CD4-positive, alpha-beta T cell treated with Interleukin-2 at 100 ng/mL for 4 hours (primary cell): ENCODE results near the gene ZDHHC9.

Experiments
- DNase-seq: peaks from one replicate; pipeline ENCODE4 v3.0.0-alpha.2; 2020; ENCODE audit warnings: low spot score

ZDHHC9 gene

DNA sequence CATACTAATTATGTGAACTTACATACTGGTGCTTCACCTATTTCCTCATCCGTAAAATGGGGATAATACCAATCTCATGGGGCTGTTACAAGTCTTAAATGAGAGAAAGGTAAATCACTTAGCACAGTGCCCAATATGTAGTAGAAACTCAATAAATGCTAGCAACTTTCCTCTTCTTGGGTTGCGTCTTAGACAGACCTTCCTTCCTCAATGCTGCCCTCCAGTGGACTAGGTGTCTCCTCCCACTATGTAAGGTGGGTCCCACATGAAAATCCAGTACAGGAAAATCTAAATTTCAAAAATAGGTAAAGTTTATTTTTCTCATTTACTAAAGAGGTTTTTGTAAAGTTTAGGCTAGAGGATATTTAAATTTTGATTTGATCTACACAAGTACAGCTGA lies 20.6 kb downstream of the ZDHHC9 start:
- peak; percentile 70 for DNase-seq

DNA sequence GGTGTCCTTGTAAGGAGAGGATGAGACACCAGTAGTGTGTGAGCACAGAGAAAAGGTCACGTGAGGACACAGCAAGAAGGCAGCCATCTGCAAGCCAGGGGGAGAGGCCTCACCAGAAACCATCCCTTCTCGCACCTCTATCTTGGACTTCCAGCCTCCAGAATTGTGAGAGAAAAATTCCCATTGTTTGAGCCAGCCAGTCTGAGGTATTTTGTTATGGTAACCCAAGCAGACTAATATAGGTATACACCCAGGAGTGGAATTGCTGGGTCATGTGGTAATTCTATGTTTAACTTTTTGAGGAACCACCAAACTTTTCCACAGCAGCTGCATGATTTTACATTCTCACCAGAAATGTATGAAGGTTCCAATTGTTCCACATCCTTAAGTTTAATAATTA lies 25.6 kb downstream of the ZDHHC9 start:
- DNase-seq: no peak

DNA sequence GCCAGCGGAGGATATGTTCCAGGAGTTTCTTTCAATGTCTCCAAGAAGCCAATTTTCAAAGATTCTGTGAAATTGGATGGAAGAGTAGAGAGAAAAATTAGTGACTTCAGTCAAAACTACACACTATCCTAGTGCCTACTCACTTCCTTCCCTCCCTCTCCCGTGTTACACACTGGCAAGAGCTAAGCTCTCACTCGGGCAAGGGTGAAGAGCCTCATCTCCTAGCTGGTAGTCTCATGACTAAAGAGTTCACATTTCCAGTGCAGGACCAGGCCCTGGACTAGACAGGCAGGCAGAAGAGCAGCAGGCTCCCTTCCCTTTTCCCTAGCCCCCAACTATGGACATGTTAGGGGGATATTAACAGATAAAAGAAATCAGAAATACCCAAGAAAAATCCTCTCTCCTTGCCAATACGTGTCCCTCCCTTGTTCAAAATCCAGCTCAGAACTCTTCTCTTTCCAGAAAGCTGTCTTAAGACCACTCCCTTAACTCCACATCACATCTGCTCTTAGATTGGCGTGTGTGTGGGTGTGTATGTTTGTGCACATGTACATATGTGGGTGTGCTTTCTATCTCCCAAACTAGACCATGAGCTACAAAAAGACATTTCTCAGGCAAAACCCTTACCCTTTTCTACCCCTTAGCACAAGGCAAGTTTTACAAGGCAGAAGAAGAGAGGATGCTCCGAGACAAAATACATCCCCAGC lies 29.9 kb downstream of the ZDHHC9 start:
- DNase-seq: no peak

DNA sequence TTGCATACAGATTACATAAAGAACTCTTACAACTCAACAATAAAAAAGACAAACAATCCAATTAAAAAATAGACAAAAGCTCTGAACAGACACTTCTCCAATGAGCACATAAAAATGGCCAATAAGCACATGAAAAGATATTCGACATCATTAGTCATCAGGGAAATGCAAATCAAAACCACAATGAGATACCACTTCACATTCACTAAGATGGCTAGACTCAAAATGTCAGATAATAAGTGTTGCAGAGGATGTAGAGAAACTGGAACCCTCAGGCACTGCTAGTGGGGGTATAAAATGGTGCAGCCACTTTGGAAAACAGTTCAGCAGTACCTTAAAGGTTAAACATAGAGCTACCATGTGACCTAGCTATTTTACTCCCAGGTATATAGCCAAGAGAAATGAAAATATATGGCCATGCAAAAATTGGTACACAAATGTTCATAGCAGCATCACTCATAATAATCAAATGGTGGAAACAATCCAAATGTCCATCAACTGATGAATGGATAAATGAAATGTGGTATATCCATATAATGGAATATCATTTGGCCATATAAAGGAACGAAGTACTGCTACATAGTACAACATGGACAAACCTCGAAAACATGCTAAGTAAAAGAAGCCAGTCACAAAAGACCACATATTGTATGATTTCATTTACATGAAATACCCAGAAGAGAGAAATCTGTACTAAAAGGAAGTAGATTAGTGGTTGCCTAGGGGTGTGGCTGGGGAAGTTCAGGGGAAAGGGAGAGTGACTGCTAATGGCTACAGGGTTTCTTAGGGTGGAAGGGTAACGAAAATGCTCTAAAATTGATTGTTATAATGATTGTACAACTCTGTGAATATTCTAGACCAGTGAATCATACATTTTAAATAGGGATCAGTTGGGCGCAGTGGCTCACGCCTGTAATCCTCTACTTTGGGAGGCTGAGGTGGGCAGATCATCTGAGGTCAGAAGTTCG lies 34.6 kb downstream of the ZDHHC9 start:
- DNase-seq: peak; percentile 25

DNA sequence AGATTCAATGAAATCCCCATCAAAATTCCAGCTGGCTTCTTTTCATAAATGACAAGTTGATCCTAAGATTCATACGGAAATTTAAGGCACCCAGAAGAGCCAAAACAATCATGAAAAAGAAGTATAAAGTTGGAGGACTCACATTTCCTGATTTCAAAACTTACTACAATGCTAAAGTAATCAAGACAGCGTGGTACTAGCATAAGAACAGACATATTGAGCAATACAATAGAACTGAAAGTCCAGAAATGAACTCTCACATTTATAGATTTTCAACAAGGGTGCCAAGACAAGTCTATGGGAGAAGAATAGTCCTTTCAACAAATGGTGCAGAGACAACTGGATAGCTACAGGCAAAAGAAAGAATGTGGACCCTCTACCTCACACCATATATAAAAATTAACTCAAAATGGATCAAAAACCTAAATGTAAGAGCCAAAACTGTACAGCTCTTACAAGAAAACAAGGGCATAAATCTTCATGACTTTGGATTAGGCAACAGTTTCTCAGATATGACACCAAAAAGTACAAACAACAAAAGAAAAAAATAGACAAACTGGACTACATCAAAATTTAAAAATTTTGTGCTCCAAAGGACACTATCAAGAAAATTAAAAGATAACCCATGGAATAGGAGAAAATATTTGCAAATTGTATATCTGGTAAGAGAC lies 35.4 kb downstream of the ZDHHC9 start:
- no peak for DNase-seq

DNA sequence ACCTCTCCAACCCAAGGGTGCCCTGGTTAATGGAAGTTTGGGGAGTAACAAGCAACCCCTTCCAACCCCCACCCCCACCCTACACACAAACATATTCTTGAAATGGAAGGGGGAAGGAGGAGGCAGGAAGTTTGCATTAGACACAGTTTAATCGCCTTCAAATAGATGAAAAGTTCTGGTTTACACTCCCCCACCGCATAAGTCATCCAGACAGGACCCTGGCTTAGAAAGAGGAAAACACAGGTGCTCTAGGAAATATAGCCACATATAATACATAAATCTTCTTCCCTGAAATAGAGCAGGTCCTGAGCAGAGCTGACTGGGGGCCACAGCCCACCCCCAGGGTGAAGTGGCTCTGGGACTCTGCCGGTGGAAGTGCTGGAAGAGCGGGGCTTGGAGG lies 38.9 kb downstream of the ZDHHC9 start:
- DNase-seq: no peak

DNA sequence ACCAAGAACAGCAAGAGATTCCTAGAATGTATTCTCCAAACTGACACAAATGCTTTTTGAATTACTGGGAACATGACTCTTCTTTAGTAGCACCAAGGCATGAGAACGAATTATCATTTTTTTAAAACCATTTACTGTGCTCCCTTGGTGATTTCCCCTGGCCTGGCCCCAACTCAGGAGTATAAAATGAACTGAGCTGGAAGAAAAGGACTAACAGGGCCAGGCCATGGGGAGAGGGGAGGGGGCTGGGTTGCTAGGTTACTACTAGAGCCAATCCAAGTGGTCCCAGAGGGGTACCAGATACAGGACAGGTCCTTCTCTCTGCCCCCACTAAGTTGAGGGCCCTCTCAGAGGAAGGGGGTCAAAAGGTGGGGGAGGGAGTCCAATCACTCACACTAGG lies 40.8 kb downstream of the ZDHHC9 start:
- DNase-seq: no peak

DNA sequence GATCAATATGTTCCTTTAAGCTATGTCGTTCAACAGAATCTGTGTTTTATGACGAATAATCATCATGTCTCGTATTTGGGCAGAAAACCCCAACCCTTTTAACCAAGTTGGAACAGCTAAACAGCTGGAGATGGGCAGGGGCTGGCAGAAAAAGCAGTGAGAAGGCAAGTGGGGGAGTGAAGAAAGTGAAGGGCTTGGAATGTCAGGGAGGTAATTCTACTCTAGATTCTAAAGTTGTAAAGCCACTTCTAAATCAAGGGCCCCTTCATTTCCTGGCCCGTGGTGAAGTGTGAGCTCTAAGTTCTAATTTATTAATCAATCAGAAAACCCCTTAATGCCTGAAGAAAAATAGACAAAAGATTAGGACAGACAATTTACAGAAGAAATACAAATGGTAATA lies 43.5 kb downstream of the ZDHHC9 start:
- no peak for DNase-seq

DNA sequence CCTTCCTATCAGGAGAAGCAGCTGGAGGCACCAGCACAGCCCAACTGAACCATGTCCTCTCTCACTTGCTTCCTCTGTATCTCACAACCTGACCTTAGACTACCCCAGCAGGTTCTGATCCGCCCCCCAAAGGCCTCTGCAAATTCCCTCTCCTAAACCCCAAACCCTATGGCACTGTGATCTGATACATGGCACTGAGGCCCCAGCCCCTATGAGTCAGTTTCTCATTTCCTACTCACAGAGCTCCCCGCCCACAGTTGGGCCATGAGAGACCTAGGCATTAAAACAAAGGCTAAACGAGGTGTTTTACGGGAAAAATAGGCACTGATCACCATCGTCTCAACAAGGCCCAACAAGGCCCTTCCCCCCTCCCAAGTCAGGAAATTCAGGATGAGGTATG lies 44.8 kb downstream of the ZDHHC9 start:
- no peak for DNase-seq

DNA sequence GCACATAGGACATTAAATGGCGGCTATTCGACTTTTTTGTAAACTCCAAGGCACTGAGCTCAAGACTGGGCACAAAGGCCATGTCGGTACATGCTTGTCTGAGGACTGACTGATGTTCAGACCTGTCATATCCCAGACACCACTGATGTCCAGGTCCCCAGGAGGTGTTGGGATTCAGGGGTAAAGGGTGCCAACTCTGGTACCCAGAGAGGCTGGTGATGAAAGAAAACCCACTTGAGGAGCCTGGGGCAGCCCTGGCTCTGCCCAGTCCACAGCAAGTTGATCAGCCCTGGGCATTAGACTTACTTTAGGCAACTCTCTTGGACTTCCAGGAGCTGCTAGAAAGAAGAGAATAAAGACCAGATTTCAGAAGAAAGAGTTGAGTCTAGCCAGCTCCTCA lies 45.2 kb downstream of the ZDHHC9 start:
- no peak for DNase-seq

DNA sequence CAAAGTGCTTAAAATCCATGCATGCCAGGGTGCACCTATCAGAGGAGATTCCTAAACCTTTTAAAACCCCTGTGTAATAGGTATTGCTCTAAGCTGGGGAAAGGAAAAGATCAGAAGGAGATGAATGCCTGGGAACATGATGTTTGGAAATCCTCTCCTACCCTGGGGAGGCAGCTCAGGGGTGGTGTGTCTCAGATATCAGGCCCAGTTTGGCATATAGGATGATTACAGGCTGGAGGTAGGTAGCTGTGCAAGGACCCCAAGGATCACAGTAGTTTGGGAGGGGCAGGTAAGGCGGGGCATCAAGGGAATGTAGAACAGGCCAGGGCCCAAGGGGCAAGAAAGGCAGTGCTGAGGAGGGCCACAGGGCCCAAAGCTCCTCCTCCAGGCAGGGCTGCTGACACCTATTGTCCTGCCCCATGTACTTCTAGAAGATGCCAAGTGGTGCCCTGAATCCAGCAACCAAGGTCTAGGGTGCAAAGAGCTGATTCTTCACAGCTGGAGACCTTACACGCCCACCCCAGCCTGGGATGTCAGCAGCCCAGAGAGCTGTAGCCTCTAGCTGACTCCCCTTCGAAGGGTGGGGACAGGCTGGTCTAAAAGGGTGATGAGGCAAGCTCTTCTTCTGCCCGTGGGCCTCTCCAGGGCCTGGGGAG lies 46.3 kb downstream of the ZDHHC9 start:
- no peak for DNase-seq

DNA sequence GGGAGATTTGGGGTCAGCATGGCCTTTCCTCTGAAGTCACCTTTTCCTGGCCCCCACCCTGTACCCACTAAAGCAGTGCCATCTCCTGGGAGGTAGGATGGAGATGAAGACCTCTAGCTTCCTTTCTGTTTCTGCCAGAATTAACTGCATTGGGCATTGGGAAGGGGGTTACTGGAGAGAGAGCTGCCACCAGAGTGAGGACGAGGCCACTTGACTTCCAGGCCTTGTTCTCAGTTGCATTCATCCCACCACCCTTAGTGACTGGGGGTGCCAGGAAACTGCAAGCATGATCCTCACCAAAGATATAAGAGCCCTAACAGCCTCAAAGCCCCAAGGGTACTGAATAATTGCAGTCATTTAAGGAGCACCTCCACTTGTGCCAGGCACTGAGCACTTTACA lies 48.1 kb downstream of the ZDHHC9 start:
- no peak for DNase-seq

DNA sequence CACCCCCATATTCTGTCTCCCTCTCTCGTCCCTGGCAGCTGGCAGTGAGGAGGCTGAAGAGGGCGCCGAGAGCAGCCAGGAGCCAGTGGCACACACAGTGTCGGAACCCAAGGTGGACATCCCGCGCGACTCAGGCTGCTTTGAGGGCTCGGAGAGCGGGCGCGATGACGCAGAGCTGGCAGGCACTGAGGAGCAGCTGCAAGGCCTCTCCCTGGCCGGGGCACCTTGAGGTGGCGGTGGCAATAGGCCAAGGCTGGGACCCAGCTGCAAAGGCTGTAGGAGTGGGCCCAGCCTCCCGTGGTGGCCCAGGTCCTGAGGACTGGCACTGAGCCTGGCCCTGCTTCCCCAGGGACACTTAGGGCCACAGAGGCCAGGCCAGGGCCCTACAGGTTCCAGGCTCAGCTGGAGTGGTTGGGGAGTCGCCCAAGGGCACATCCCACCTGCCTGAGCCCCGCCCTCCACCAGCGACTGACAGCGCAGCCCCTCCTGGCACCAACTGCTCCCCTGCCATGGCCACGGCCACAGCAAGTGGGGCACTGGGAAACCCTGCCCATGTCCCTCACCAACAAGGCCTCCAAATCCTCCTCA lies 50.0 kb downstream of the ZDHHC9 start:
- DNase-seq: no peak

DNA sequence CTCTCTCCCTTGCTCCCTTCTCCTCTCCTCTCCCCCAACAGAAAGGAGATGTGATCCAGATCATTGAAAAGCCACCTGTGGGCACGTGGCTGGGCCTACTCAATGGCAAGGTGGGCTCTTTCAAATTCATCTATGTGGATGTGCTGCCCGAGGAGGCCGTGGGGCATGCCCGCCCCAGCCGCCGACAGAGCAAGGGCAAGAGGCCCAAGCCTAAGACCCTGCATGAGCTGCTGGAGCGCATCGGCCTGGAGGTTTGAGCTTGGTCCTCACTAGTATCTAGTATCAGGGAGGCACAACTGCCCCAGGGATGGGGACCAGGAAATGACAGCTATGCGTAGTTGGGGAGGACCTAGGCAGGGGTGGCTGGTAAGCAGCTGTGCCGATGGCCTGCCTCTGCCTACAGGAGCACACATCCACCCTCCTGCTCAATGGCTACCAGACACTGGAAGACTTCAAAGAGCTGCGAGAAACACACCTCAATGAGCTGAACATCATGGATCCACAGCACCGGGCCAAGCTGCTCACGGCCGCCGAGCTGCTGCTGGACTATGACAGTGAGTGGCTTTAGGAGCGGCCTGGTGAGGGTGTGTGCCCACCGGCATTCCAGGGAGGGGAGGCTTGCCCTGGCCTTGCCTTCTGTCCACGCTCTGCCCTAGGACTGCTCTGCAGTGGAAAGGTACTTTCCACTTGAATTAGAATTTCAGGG lies 50.9 kb downstream of the ZDHHC9 start:
- DNase-seq: no peak

DNA sequence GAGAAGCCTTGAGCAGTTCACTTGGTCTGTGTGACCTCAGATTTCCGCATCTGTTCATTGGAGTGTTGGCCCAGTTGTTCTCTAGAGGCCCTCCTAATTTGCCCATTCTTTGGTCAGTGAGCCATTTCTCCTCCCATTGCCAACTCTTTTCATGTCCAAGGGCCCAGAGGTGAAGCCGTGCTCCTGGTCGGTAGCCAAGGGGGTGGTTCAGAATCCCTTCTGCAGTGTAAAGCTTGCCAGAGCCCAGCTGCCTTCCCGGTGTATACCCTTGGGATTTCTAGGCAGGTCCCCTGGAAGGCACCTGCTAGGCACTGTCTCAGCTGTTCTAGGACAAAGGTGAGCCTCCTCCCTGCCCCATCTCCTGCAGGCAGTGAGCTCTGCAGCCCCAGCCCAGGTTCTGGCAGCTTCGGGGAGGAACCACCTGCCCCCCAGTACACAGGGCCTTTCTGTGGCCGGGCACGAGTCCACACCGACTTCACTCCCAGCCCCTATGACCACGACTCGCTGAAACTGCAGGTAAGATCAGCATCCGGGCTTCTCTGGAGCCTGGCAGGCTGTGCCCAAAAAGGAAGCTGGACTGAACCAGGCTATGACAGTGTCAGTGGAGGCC lies 51.6 kb downstream of the ZDHHC9 start:
- no peak for DNase-seq

DNA sequence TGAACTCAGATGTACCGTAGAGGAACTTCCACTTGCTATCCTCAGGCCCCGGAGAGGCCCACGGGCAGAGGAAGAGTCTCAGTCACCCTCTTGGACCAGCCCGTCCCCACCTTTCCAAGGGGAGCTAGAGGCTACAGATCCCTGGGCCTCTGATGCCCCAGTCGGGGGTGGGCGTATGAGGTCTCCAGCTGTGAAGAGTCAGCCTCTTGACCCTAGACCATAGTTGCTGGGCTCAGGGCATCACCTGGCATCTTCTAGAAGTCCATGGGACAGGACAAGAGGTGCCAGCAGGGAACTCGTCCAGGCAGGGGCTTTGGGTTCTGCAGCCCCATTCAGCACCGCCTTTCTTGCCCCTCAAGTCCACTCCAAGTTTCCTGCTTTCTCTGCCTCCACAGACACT lies 52.4 kb downstream of the ZDHHC9 start:
- no peak for DNase-seq

DNA sequence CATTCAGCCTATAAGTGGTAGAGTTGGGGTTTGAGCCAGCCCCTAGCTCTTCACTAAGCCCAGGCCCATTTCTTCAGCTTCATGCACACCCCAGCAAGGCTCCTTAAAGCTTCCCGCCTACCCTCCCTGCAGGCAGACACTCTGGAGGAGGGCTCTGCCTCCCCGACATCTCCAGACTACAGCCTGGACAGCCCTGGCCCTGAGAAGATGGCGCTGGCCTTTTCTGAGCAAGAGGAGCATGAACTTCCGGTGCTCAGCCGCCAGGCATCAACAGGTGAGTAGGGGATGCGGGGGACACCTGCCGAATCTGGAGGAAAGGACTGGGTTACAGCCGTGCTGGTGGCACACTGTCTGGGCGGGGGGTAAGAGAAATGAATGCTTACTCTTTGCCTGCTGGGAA lies 52.9 kb downstream of the ZDHHC9 start:
- no peak for DNase-seq

DNA sequence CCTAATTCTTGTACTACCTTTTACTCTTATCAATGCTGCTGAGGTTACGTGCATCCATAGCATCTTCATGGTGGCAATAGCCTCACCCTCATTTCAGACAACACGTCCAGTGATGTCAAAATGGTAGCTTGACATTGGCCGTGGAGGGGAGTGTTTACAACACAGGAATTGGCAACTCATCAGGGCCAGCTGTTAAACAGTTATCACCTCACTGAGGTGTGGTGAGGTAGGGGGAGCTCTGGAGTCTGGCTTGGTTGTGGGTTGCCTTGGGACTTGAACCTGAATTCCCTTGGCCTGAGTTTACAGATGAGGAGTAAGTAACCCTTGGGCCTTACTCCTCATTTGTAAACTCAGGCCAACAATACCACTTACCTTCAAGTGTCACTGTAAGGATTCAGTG lies 53.5 kb downstream of the ZDHHC9 start:
- no peak for DNase-seq

DNA sequence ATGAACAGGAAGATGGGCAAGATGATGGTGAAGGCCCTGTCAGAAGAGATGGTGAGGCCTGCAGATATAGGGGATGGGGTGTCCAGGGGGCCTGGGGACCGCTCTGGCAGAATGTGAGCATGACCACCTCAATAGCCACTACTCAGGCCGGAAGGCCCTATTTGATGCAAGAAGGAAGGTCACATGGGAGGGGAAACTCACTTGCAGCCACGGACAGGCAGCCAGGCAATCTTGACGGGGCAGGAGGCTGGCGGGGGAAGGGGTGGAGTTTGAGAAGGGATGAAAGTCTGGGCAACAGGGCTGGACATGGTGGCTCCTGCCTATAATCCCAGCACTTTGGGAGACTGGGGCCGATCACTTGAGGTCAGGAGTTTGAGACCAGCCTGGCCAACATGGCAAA lies 55.2 kb downstream of the ZDHHC9 start:
- no peak for DNase-seq

DNA sequence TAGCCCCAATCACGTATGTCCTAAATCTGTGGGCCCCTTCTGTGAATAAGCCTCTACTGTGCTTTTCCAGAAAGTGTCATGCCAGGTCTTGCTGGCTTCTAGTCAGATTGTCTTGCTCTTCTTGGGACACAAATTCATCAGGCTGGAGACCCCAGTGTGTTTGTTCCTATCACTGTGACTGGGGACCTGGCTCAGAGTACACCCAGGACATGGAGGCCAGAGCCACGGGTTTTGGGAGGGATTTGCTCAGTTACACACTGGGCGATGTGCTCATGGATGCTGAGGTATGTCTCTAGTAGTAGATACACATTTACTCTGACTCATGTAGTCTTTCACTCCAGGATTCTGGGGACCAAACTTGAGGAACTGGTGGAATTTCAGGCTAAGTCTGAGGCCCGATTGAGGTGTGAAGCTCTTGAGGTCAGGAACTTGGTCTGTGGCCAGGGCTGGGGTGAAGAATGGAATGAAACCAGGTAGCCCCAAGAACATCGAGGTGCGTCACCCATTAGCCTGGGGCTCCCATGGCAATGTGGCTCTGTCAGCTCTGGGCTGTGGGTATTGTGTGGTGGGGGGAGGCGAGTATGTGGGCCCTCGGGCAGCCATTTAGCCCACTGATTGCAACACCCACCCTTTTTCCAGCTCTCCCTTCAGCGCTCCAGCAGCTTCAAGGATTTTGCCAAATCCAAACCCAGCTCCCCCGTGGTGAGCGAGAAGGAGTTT lies 56.2 kb downstream of the ZDHHC9 start:
- no peak for DNase-seq
